Measurements from ENCODE around the gene UBLCP1.
"Not testable (repeated sequence)": the region's sequence is repeated elsewhere in the genome, so short reads cannot be mapped to it uniquely, and the experiment has no call there.

UBLCP1 gene

DNA sequence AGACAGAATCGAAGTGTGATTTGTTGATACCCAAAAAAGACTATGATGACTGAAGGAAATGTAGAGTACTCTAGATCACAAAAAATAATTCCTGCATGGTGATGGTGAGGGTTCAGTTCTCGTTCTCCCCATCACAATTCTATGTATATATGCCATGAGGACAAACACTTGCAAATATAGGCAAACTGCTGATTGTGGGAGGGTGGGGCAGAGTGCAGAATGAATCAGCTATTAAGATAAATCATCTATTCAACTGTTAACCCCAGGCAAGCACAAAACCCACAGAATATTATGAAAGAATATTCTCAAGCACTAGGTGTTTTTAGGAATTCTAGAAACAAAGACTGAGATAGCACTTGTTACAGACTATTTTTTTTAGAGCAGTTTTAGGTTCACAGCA lies 13.9 kb upstream of the UBLCP1 start:
- DNase-seq (ENCODE audit: low read depth in 2 of 2) = no peak

DNA sequence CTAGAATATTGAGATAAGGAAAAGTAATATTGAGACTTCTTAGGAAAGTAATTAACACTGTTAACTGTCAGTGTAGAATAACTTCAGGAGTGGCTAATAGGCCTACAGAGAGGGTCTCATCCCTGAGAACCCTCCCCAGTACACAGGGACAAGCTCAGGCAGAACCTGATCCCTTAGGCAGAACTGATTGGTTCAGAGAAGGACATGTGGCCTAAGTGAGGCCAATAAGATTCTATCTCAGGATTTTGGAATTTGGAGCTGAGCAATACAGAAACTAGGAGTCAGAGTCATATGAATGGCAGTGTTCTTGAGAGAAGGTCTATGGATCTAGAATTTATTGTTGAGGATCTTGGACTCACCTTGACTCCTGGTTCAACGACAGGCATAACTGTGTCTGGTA lies 10.9 kb upstream of the UBLCP1 start:
- DNase-seq (ENCODE audit: low read depth in 2 of 2) = no peak

DNA sequence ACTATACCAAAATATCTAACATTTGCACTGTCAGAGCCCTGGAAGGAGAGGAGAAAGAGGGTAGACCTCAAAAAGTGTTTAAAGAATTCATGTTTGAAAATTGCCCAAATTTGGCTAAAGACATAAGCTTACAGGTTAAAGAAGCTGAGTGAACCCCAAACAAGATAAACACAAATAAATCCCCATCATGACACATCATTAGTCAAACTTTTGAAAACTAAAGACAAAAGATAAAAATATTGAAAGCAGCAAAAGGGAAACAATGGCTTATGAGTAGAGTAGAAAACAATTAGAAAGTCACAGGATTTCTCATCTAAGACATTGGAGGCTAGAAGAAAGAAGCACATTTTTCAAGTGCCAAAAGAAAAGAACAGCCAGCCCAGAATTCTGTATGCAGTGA lies 6.1 kb upstream of the UBLCP1 start:
- DNase-seq (ENCODE audit: low read depth in 2 of 2) = no peak

DNA sequence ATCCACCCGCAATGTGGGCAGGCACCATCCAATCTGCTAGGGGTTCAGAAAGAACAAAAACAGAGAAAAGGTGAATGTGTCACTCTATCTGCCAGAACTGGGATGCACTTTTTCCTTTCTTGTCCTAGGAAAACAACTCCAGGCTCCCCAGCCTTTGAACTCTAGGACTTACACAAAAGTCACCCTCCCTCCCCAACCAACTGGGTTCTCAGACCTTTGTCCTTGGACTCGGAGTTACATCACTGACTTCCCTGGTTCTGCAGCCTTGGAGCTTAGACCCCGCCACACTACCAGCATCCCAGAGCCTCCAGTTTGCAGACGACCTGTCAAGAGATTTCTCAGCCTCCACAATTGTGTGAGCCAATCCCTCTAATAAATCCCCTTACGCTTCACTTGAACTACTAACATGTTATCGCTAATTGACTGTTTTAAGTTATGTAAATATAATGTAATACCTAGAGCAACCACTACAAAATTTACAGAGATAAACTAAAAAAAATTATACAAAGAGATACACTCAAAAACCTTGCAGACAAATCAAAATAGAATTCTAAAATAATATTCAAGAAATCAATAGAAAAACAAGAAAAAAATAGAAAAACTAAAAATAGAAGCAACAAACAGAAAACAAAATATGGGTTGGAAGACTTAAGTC lies 5.3 kb upstream of the UBLCP1 start:
- DNase-seq (ENCODE audit: low read depth in 2 of 2) = no peak

DNA sequence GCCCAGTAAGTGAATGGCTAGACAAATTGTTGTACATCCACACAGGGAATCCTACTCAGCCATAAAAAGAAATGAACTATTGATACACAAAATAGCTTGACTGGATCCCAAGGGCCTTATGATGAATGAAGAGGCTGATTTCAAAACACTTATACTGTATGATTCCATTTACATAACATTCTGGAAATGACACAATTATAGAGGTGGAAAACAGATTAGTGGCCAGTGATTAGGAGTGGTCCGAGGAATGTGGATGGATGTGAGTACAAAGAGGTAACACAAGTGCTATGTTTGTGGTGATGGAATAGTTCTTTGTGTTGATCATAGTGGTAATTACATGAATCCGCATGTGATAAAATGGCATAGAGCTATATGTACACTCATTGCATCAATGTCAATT lies 4.7 kb upstream of the UBLCP1 start:
- DNase-seq (ENCODE audit: low read depth in 2 of 2) = no peak

DNA sequence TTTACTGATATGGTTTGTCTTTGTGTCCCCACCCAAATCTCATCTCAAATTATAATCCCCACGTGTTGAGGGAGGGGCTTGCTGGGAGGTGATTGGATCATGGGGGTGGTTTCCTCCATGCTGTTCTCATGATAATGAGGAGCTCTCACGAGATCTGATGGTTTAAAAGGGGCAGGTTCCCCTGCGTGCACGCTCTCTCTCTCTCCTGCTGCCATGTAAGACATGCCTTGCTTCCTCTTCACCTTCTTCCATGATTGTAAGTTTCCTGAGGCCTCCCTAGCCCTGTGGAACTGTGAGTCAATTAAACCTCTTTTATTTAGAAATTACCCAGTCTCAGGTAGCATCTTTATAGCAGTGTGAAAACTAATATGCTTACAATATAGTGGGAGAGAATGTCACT lies 2.9 kb upstream of the UBLCP1 start:
- DNase-seq (ENCODE audit: low read depth in 2 of 2) = not testable (repeated sequence)

DNA sequence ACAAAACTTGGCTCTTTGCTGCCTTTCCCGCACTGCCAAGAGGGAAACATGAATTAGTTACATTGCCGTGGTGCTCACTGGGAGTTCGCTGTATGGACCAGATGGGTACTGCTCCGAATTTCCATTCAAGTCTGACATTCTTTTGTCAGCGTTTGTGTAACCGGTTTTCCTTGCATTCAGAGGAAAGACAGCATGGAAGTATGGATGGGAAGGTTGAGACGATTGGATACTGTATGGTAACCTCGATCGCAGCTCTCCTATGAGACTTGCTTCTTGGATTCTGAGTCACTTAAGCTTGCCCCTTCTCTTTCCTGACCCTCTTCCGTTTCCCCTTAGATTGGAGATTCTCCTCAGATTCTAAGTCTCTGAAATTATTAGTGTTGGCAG lies 625 bp upstream of the UBLCP1 start:
- DNase-seq (ENCODE audit: low read depth in 2 of 2) = no peak

DNA sequence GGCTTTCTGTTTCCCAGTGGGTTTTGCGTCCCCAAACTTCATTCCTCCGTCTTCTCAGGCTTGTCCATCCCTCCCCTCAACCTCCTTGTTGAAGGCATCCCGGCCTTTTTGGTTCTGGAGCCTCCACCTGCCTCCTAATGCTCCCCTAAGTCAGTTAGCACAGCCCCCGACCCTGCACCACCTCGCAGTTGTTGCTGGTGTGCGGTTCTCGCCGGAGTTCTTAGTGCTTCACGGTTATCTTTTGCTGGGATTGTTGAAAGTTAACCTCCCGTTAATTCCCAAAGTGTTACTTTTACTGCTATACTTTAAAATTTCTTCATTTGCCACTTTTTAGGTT lies 447 bp downstream of the UBLCP1 start:
- DNase-seq (ENCODE audit: low read depth in 2 of 2) = no peak

DNA sequence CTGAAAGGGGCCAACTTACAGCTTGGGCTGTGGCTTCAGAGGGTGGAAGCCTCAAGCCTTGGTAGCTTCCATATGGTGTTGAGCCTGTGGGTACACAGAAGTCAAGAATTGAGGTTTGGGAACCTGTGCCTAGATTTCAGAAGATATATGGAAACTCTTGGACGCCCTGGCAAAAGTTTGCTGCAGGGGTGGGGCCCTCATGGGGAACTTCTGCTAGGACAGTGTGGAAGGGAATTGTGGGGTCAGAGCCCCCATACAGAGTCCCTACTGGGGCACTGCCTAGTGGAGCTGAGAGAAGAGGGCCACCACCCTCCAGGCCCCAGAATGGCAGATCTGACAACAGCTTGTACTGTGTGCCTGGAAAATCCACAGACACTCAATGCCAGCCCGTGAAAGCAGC lies 3.7 kb downstream of the UBLCP1 start:
- DNase-seq (ENCODE audit: low read depth in 2 of 2) = not testable (repeated sequence)

DNA sequence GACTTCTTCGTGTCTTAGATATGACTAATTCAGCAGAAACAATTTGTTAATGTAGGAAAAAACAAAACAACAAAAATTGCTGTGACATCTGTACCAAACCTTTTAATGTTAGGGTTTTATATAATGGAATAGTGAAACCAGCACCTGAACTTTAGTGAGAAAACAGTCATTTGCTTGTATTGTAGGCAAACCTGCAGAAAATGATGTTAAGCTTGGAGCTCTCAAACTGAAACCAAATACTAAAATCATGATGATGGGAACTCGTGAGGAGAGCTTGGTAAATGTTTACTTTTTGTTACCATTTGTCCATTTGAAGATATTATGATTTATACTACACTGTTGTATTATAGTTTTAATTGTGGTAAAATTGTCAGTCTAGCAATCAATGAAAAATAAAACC lies 6.6 kb downstream of the UBLCP1 start:
- no peak for DNase-seq (ENCODE audit: low read depth in 2 of 2)

DNA sequence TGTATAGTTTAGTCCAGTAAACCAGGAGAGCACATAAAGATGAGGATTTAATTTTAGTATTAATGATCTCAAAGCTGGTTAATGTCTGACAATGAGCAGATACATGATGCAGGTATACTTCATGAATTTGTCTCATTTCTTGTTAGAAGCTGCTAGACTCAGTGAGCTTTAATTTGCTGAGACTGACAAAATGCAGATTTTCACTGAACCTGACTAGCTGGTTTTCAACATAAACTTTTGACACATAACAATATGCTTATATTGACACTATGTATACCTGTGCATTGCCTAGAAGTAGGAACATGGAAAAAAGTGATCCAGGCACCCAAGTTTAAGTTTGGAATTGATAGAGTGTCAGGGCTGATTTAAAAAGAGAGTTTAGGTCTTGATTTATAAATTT lies 10.8 kb downstream of the UBLCP1 start:
- DNase-seq (ENCODE audit: low read depth in 2 of 2) = no peak

DNA sequence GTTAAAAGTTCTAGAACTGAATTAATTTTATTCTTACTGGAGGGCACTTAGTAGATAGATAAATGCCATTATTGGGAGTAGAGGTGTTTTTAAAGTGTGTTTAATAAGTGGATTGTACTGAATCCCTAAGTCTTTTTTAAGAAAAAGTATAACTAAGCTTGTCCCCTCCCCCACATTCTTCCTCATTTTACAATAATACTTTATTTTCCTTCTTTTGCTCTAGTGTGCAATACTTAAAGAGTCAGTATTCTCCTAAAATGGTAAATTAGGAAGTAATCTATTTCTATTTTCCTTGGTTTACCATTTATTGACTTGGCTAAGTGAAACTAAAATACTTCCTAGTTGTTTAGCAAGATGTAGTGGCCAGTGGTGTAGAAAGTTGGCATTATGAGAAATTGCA lies 11.6 kb downstream of the UBLCP1 start:
- DNase-seq (ENCODE audit: low read depth in 2 of 2) = no peak

DNA sequence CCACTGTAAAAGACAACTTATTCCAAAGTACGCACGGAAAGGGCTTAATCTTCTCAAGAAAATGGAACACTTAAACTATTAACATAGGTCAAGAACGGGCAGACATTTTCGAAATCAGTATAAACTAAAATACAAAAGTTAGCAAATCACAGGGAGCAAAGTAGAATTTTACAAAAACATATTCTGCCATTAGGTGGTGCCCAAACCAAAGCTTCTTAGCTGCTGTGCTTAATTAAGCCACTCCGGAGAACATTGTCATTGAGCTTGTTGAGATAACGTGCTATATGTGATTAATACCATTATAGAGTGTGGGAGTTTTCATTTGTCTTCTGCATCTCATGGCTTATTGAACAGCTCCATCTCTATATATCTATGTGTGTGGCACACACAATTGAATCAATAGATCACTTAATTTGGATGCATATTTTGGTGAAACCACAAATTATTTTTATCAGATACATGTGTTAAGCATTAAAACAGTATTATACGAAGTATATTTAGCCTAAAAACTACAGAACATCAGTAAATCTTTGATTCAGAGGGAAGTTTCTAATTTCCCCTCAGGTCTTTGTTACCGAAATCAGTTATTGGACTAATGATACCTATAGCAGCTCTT lies 23.4 kb downstream of the UBLCP1 start:
- no peak for DNase-seq (ENCODE audit: low read depth in 2 of 2)

DNA sequence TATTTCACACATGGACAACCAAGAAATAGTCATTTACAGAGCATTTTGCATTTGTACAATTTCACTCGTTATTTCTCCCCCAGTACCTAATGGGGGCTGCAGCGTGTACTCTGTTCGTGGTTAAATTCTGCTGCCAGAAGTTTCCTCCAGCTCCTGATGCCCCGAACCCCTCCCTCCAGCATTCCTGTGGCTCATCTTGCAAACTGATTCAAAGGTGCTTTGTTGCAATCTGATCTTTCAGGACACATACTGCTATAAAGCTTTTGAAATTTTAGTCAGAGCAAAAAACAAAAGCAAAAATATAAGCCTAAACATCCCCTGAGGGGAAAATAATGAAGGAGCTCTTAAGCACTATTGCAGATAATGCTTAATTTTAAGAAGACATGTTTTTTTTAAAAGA lies 27.7 kb downstream of the UBLCP1 start:
- DNase-seq (ENCODE audit: low read depth in 2 of 2) = no peak

DNA sequence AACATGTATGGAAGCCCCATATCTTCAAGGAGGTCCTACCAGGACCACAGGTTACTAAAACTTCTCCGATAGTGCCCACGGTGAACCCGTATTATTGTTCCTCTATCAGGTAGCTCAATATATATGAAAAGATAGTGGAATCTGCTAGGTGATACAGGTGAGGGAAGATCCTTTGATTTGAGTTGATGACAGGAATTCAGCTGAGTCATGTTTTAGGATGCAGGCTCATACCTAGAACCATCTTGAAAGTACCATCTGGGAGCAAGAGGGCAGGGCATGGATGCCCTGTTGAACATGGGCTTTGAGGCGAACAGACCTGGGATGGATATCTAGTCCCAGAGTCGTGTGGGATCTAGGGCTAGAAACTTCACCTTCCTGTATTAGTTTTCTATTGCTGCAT lies 31.8 kb downstream of the UBLCP1 start:
- no peak for DNase-seq (ENCODE audit: low read depth in 2 of 2)

DNA sequence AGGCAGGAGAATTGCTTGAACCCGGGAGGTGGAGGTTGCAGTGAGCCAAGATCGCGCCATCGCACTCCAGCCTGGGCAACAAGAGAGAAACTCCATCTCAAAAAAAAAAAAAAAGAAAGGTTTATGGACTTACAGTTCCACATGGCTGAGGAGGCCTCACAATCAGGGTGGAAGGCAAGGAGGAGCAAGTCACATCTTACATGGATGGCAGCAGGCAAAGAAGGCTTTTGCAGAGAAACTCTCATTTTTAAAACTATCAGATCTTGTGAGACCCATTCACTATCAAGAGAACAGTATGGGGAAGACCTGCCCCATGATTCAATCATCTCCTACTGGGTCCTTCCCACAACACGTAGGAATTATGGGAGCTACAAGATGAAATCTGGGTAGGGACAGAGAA lies 34.2 kb downstream of the UBLCP1 start:
- not testable (repeated sequence) for DNase-seq (ENCODE audit: low read depth in 2 of 2)

DNA sequence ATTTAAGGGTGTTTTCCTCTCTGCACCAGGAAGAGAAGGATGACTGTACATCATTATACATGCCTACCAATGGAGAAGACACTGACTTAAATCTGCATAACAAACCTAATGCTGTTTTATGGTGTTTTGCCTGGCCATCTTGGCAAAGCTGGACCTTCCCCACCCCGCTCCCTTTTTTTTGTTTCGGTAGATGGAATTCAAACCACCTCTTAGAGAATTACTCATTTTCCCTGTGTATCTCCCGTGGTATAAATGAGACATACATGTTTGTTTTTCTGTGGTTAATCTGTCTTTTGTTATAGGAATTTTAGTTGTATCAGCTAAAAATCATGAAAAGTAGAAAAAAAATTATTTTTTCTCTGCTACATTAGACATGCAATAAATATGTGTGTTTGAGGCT lies 38.4 kb downstream of the UBLCP1 start:
- DNase-seq (ENCODE audit: low read depth in 2 of 2) = no peak

DNA sequence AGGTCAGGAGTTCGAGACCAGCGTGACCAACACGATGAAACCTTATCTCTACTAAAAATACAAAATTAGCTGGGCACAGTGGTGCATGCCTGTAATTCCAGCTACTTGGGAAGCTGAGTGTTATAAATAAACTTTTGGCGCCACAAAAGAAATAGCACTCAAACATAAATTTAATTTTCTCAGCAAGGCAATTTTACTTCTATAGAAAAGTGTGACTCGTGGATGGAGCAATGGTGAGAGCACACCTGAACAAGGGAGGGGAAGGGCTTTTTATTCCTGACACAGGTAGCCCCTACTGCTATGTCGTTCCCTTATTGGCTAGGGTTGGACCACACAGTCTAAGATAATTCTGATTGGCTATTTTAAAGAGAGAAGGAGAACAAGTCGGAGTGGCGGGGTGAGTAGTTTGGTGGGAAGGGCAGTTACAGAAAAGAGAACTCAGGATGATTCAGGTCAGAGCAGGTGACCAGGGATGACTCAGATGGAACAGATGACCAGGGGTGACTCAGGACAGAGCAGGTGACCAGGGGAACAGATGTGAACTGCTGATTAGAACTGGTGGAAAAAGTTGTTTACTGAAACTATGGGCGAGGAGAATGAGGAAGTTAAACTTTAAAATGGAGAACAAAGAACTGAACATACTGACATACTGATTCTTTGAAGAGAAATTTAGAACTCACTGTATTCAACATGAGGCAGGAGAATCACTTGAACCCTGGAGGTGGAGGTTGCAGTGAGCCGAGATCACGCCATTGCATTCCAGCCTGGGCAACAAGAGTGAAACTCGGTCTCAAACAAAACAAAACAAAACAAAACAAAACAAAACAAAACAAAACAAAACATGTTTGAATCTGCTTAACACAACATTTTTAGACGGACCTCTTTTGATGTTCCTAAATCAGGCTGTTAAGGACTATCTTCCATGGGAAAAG lies 39.1 kb downstream of the UBLCP1 start:
- DNase-seq (ENCODE audit: low read depth in 2 of 2) = not testable (repeated sequence)

DNA sequence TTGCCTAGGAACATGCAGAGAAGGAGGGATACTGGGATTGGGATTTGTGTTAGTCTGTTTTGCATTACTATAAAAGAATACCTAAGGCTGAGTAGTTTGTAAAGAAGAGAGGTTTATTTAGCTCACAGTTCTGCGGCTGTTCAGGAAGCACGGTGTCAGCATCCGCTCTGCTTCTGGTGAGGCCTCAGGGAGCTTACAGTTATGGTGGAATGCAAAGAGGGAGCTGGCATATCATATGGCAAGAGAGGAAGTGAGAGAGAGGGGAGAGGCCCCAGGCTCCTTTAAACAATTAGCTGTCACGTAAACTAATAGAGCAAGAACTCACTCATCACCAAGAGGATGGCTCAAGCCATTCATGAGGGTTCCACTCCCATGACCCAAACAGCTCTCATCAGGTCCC lies 40.2 kb downstream of the UBLCP1 start:
- DNase-seq (ENCODE audit: low read depth in 2 of 2) = no peak

DNA sequence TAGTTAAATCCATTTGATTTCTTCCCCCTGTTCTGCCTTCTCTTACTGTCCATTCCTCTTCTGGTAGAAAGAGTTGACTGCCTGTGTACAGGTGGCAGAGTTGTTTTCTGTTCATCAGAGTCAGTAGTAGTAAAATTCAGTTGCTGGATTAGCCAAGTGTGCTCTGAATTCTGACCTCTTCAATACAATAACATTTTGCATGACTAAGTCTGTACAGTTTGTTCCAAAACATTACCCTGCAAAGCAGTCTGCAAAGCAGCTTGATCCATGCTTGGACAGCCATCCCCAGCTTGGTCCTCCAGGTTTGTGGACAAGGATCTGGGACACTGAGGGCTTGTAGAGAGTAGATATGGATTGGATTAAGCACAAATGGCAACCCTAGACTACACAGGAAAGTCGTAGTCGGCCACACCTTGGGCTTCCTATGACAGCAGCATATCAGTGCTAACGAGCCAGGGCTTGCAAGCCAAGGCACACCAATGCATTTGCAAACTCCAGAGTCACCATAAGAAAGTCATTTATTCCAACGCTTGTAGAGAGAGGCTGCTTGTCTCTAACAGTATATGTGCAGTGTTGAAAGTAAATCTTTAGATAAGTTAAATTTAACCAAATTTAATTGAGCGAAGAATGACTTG lies 42.0 kb downstream of the UBLCP1 start:
- DNase-seq (ENCODE audit: low read depth in 2 of 2) = no peak

DNA sequence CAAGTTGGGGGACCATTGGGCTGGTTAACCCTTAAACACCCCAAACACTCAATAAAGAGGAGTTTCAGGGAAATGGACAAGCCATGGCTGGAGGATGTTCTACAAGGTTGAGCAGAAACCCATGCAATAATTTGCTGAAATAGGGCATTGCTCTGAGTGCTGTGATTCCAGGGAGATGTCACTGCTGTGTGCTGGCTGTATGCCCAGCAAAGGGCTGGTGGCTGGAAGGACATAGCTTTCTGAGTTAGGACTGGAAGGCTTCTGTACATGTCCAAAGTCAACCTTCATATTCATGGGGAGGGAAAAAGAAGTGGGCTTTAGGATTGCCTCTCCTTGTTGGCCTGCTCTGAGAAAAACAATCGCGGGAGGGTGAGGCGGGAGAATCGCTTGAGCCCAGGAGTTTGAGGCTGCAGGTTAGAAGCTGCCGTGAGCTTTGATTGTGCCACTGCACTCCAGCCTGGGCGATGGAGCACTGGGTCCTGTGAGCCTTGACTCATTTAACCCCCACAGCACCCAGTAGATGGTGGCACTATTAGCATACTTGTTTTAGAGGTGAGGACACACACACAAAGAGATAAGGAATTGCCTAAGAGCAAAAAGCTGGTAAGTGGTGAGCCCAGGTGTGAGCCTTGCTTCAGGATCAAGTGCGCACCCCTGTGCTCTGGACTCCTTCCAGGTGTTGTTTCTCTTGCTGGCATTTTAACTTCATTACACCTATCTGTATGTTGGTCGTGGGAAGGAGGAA lies 46.8 kb downstream of the UBLCP1 start:
- DNase-seq (ENCODE audit: low read depth in 2 of 2) = no peak

DNA sequence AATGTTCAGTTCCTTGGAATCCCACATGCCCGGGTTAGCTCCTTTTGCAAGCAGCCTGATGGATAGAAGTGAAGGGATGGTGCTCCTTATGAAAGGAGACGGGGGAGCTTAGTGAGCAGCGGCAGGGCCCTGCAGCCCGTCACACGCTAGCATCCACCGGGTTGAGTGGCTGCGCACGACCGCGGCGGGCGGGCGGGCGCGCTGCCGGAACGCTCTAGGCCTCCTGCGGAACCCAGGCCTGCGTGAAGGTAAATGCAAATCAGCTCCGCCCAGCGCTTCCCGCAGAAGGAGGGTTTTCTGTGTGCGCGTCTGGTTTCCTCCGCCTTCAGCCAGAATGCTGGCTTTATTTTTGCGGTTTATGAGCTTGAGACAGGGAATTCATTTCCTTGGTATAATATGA lies 47.4 kb downstream of the UBLCP1 start:
- no peak for DNase-seq (ENCODE audit: low read depth in 2 of 2)
